ENCODE measurements around the gene ATP6AP2. TPM values are rescaled to one million over a fixed set of nuclear protein-coding genes. Genes with fewer than 3 reads are reported as not detected.

ATP6AP2 gene
- total RNA-seq, 1 experiment from 2014 or later = 78.7 TPM

- H3K27ac Mint-ChIP-seq = no peak overlapping the region
- CTCF ChIA-PET = no interaction called here
- H3K36me3 Mint-ChIP-seq = peaks cover 37% of the 10 kb centered on the region
- ATAC-seq = no peak
- H3K9me3 Mint-ChIP-seq = no peaks in the 10 kb centered on the region
- H3K4me3 Mint-ChIP-seq = no peak overlapping the region
- H3K27me3 Mint-ChIP-seq (ENCODE audit: low read depth) = no peaks in the 10 kb centered on the region
- DNase-seq (ENCODE audit: low spot score) = no peak
- no peak for TF ChIP-seq IRF1 (CRISPR knock-in tag; IDR thresholded peaks at IDR 0.05)
- POLR2A ChIA-PET = no interaction called here
- no peaks in the 10 kb centered on the region for H3K4me1 Mint-ChIP-seq
Measured at GRCh38 chrX:40637687-40638086, 56.9 kb downstream of the ATP6AP2 start.

- ChIA-PET CTCF (no interaction called here), POLR2A (no interaction called here)
- Mint-ChIP-seq H3K27me3 (ENCODE audit: low read depth) (no peaks in the 10 kb centered on the region), H3K4me1 (peaks cover 19% of the 10 kb centered on the region), H3K36me3 (peaks cover 6% of the 10 kb centered on the region), H3K4me3 (no peak overlapping the region), H3K27ac (no peak overlapping the region), H3K9me3 (no peaks in the 10 kb centered on the region)
- ATAC-seq (no peak), DNase-seq (ENCODE audit: low spot score) (no peak)
- TF ChIP-seq SOX15 (CRISPR knock-in tag; IDR thresholded peaks at IDR 0.05) (no peak), TEAD1 (CRISPR knock-in tag; IDR thresholded peaks at IDR 0.05) (no peak), JUN (CRISPR knock-in tag; IDR thresholded peaks at IDR 0.05) (no peak), ZNF423 (CRISPR knock-in tag; IDR thresholded peaks at IDR 0.05) (no peak), MLX (CRISPR knock-in tag; IDR thresholded peaks at IDR 0.05) (no peak), NFYB (CRISPR knock-in tag; conservative IDR thresholded peaks at IDR 0.05; ENCODE audit: low read depth) (no peak), ZNF512 (CRISPR knock-in tag; IDR thresholded peaks at IDR 0.05; ENCODE audit: borderline replicate concordance) (no peak), SMAD4 (CRISPR knock-in tag; IDR thresholded peaks at IDR 0.05) (no peak), OVOL2 (CRISPR knock-in tag; IDR thresholded peaks at IDR 0.05; ENCODE audit: borderline replicate concordance) (no peak), USF2 (CRISPR knock-in tag; IDR thresholded peaks at IDR 0.05) (no peak), HMGXB4 (CRISPR knock-in tag; IDR thresholded peaks at IDR 0.05) (no peak), ATF6 (CRISPR knock-in tag; IDR thresholded peaks at IDR 0.05) (no peak)
Measured at GRCh38 chrX:40644176-40644575, 63.4 kb downstream of the ATP6AP2 start.

GRCh38 chrX:40644821-40645358 lies 64.1 kb downstream of the ATP6AP2 start:
- TF ChIP-seq ATF2 (CRISPR knock-in tag; IDR thresholded peaks at IDR 0.05; ENCODE audit: borderline replicate concordance, low read depth) (no peak), ZBTB43 (CRISPR knock-in tag; IDR thresholded peaks at IDR 0.05) (no peak), ZMAT4 (CRISPR knock-in tag; IDR thresholded peaks at IDR 0.05) (no peak), RELA (CRISPR knock-in tag; IDR thresholded peaks at IDR 0.05; ENCODE audit: borderline replicate concordance) (no peak), FOXP1 (CRISPR knock-in tag; IDR thresholded peaks at IDR 0.05; ENCODE audit: borderline replicate concordance) (no peak)

More at GRCh38 chrX:40644821-40645358, 64.1 kb downstream of the ATP6AP2 start:
- peaks cover 19% of the 10 kb centered on the region for H3K4me1 Mint-ChIP-seq
- ATAC-seq (no peak), DNase-seq (ENCODE audit: low spot score) (no peak)
- peak overlapping the region; percentile 66 for H3K27ac Mint-ChIP-seq
- H3K36me3 Mint-ChIP-seq = peaks cover 6% of the 10 kb centered on the region
- CTCF ChIA-PET = no interaction called here
- no peaks in the 10 kb centered on the region for H3K9me3 Mint-ChIP-seq
- POLR2A ChIA-PET = no interaction called here
- H3K4me3 Mint-ChIP-seq = peak overlapping the region; percentile 41
- no peaks in the 10 kb centered on the region for H3K27me3 Mint-ChIP-seq (ENCODE audit: low read depth)
